Endothelial cell of umbilical vein (primary cell): Measurements from ENCODE around the gene KRT34. TPM values are rescaled to one million over a fixed set of nuclear protein-coding genes. Genes with fewer than 3 reads are reported as not detected.

Experiments used
- BruUV-seq: library from RNA; stranded (reverse); fragments of 400-500 nt; replicated peaks from 2 replicates; lab custom pipeline; 2021; lab: Mats Ljungman, UMichigan
- CTCF ChIA-PET: fragments of 300-600, 350-600 bp; sonication (Branson Sonifier 250); formaldehyde crosslinking; loops from one replicate; lab custom pipeline; 2021; ENCODE audit warnings: antibody characterized with exemption, inconsistent platforms; lab: Charles Lee
- POLR2A ChIA-PET: fragments of 300-600, 350-600 bp; sonication (Branson Sonifier 250); formaldehyde crosslinking; loops from one replicate; lab custom pipeline; 2021; ENCODE audit warnings: antibody characterized with exemption, inconsistent platforms; lab: Charles Lee
- DNase-seq: peaks from one replicate; pipeline ENCODE4 v3.0.0-alpha.2; 2011; ENCODE audit warnings: low read depth, low spot score
- FAIRE-seq: peaks from 2 replicates; lab custom pipeline; 2011; peaks lifted over from hg19 to GRCh38; lab: Jason Lieb, UNC
- H2AFZ ChIP-seq: 2 replicates; pipeline ENCODE4 v1.6.0; 2012; ENCODE audit warnings: low read depth, low read length, control low read depth, inconsistent platforms
- H3K27ac ChIP-seq: 2 replicates; pipeline ENCODE4 v1.5.1; 2011; ENCODE audit warnings: low read depth, mild to moderate bottlenecking, control low read depth, low read length, moderate library complexity; ENCODE audit not compliant: insufficient read depth
- H3K27me3 ChIP-seq, 2 experiments: 2 replicates each; pipeline versions ENCODE4 v1.6.0 to v1.6.1; 2011; ENCODE audit warnings: low read length in 2 of 2, mixed read lengths in 1 of 2; ENCODE audit not compliant: control insufficient read depth in 2 of 2, insufficient read depth in 2 of 2
- H3K36me3 ChIP-seq, 2 experiments: 2 replicates in 1 of 2; 3 replicates in 1 of 2; pipeline ENCODE4 v1.5.1; 2011; ENCODE audit warnings: low read length in 2 of 2, mild to moderate bottlenecking in 1 of 2, moderate library complexity in 1 of 2; ENCODE audit not compliant: control insufficient read depth in 2 of 2, insufficient read depth in 2 of 2; ENCODE audit errors: extremely low read depth in 1 of 2
- H3K4me1 ChIP-seq: 3 replicates; pipeline ENCODE4 v1.5.1; 2011; ENCODE audit warnings: mild to moderate bottlenecking, low read length; ENCODE audit not compliant: control insufficient read depth, insufficient read depth; ENCODE audit errors: extremely low read depth
- H3K4me2 ChIP-seq: 2 replicates; pipeline ENCODE4 v1.6.1; 2011; ENCODE audit warnings: low read length, control low read depth, mixed read lengths; ENCODE audit not compliant: insufficient read depth
- H3K4me3 ChIP-seq, 3 experiments: fragments of 200-600 bp in 1 of 3; sonication (generic), shearing (Covaris generic) in 1 of 3; replicated peaks in 1 of 3; 2 replicates each; pipeline ENCODE4 v1.5.1; 2011 to 2016; ENCODE audit warnings: control low read depth in 3 of 3, low read length in 3 of 3, mild to moderate bottlenecking in 2 of 3, inconsistent platforms in 1 of 3, low read depth in 1 of 3, moderate library complexity in 1 of 3; ENCODE audit not compliant: insufficient read depth in 1 of 3
- H3K79me2 ChIP-seq: 2 replicates; pipeline ENCODE4 v1.6.0; 2012; ENCODE audit warnings: low read length, inconsistent platforms; ENCODE audit not compliant: control insufficient read depth, insufficient read depth
- H3K9ac ChIP-seq: replicated peaks from 2 replicates; pipeline ENCODE3; 2011; ENCODE audit warnings: low read length, control low read depth; ENCODE audit not compliant: insufficient read depth; ENCODE audit errors: extremely low read depth
- H3K9me1 ChIP-seq: replicated peaks from 3 replicates; pipeline ENCODE4 v1.6.0; 2011; ENCODE audit warnings: mild to moderate bottlenecking, low read length; ENCODE audit not compliant: control insufficient read depth, insufficient read depth; ENCODE audit errors: extremely low read depth
- H3K9me3 ChIP-seq: replicated peaks from 2 replicates; pipeline ENCODE4 v1.5.1; 2012; ENCODE audit warnings: low read length, inconsistent platforms; ENCODE audit not compliant: control insufficient read depth, insufficient read depth
- H4K20me1 ChIP-seq: replicated peaks from 2 replicates; pipeline ENCODE3; 2011; ENCODE audit warnings: mild to moderate bottlenecking, low read length; ENCODE audit not compliant: control insufficient read depth, insufficient read depth; ENCODE audit errors: extremely low read depth
- EZH2 ChIP-seq: IDR thresholded peaks from 2 replicates; pipeline ENCODE4 v1.6.1; 2012; ENCODE audit warnings: borderline replicate concordance, low read depth, mild to moderate bottlenecking, moderate library complexity, low read length, inconsistent platforms; ENCODE audit not compliant: severe bottlenecking
- FOS ChIP-seq: IDR thresholded peaks from 2 replicates; pipeline ENCODE4 v1.6.1; 2011; ENCODE audit warnings: mild to moderate bottlenecking, low read length, moderate library complexity, borderline replicate concordance; ENCODE audit not compliant: insufficient read depth
- GATA2 ChIP-seq: IDR thresholded peaks from 2 replicates; pipeline ENCODE4 v1.7.0; 2011; ENCODE audit warnings: low read depth, mild to moderate bottlenecking, moderate library complexity, mixed read lengths, low read length; ENCODE audit not compliant: insufficient read length, insufficient read depth
- JUN ChIP-seq: IDR thresholded peaks from 2 replicates; pipeline ENCODE4 v1.6.1; 2011; ENCODE audit warnings: borderline replicate concordance, low read depth; ENCODE audit not compliant: insufficient read length, insufficient read depth
- MAX ChIP-seq: IDR thresholded peaks from 2 replicates; pipeline ENCODE4 v1.6.1; 2011; ENCODE audit not compliant: insufficient read depth, insufficient read length
- MYC ChIP-seq: IDR thresholded peaks from one replicate; pipeline ENCODE4 v1.6.1; 2011; ENCODE audit warnings: mild to moderate bottlenecking, low read depth, low read length
- POLR2A ChIP-seq: IDR thresholded peaks from 2 replicates; pipeline ENCODE4 v1.6.1; 2012; ENCODE audit warnings: low read depth, mild to moderate bottlenecking, control low read depth, low read length
- POLR2AphosphoS5 ChIP-seq: IDR thresholded peaks from 2 replicates; pipeline ENCODE4 v1.6.1; 2012; ENCODE audit warnings: low read depth, mild to moderate bottlenecking, control low read depth, low read length, moderate library complexity; ENCODE audit not compliant: insufficient read depth
- dilution Hi-C: fragments of 300-500 bp; cut with MboI; formaldehyde crosslinking; loops from one replicate; pipeline ENCODE4 v1.15.0; 2019; ENCODE audit warnings: low sequenced_read_pairs; ENCODE audit not compliant: extremely low pct_ligation_motif_present
- intact Hi-C: fragments of 100-400 bp; cut with micrococcal nuclease; formaldehyde crosslinking; loops from one replicate; pipeline ENCODE4 v1.10.0; 2022
- polyA plus RNA-seq, 4 experiments: library from polyadenylated mRNA; depleted of rRNA in 3 of 4; stranded (reverse) in 3 of 4; unstranded in 1 of 4; fragments of >200 nt; gene quantifications; 2 replicates each; pipeline versions ENCODE4 v1.2.1 to v1.2.3, GENCODE V29; 2011 to 2012; ENCODE audit warnings: missing spikeins in 1 of 4
- total RNA-seq: library from RNA; stranded (reverse); gene quantifications from 2 replicates; pipeline ENCODE4 v1.2.3, GENCODE V29; 2021
- TF ChIP-seq, protein P1 (sequence below), 2 donors: IDR thresholded peaks; 1 replicate in 1 of 2; 2 replicates in 1 of 2; pipeline ENCODE4 v1.5.1; 2011; ENCODE audit warnings: low read length in 2 of 2, mild to moderate bottlenecking in 2 of 2, moderate library complexity in 2 of 2, control low read depth in 1 of 2, inconsistent platforms in 1 of 2, low read depth in 1 of 2; ENCODE audit not compliant: insufficient read depth in 1 of 2; ENCODE audit errors: extremely low read depth in 1 of 2

KRT34 gene
- total and polyA plus RNA-seq, 2 donors (not counting 3 experiments of a cell fraction or from before 2014, with no cell fraction given) = not detected

- Histone ChIP-seq H3K9me1 (no peaks in the 10 kb centered on the region), H2AFZ (no peak overlapping the region), H3K9me3 (no peaks in the 10 kb centered on the region), H3K4me1 (no peaks in the 10 kb centered on the region), H3K79me2 (no peaks in the 10 kb centered on the region), H4K20me1 (no peaks in the 10 kb centered on the region), H3K4me3 (no peak overlapping the region), H3K9ac (no peak overlapping the region), H3K27me3 (no peaks in the 10 kb centered on the region), H3K27ac (no peak overlapping the region), H3K36me3 (no peaks in the 10 kb centered on the region), H3K4me2 (no peak overlapping the region)
- TF ChIP-seq, protein P1, sequence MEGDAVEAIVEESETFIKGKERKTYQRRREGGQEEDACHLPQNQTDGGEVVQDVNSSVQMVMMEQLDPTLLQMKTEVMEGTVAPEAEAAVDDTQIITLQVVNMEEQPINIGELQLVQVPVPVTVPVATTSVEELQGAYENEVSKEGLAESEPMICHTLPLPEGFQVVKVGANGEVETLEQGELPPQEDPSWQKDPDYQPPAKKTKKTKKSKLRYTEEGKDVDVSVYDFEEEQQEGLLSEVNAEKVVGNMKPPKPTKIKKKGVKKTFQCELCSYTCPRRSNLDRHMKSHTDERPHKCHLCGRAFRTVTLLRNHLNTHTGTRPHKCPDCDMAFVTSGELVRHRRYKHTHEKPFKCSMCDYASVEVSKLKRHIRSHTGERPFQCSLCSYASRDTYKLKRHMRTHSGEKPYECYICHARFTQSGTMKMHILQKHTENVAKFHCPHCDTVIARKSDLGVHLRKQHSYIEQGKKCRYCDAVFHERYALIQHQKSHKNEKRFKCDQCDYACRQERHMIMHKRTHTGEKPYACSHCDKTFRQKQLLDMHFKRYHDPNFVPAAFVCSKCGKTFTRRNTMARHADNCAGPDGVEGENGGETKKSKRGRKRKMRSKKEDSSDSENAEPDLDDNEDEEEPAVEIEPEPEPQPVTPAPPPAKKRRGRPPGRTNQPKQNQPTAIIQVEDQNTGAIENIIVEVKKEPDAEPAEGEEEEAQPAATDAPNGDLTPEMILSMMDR (IDR thresholded peaks at IDR 0.05; ENCODE audit: extremely low read depth in 1 of 2, insufficient read depth in 1 of 2, low read depth in 1 of 2, low read length in 2 of 2) = no peak
- TF ChIP-seq POLR2A (no peak), EZH2 (no peak), MAX (no peak), POLR2AphosphoS5 (no peak), MYC (no peak), JUN (no peak), GATA2 (no peak), FOS (no peak)
- intact Hi-C loops = loop anchor here (10.0 kb wide), 1 partner anchor 337 kb away; no protein-coding TSS in a partner anchor
- dilution Hi-C loops = no loop called here
- POLR2A ChIA-PET = no interaction called here
- DNase-seq = no peak
- BruUV-seq = no TSS peak
- CTCF ChIA-PET = interaction anchor here (2.1 to 3.9 kb wide), 4 partner anchors 221 to 471 kb away, joined by 9 to 16 read pairs (median 11); no protein-coding TSS in a partner anchor
- FAIRE-seq = no peak
Observed at GRCh38 chr17:41328207-41328606, 53.9 kb downstream of the KRT34 start.

Other genes with a start within 250 kb of the KRT34 start
Only the 30 nearest of the 32 such genes appear.
- gene KRTAP4-5, start 232.5 kb downstream of the KRT34 start, total RNA-seq = not detected in 2 replicates
- not detected in 2 replicates for gene KRTAP4-5, start 232.5 kb downstream of the KRT34 start, polyA plus RNA-seq
- gene KRTAP4-4, start 221.6 kb downstream of the KRT34 start, total RNA-seq = not detected in 2 replicates
- gene KRTAP4-4, start 221.6 kb downstream of the KRT34 start, polyA plus RNA-seq = not detected in 2 replicates
- gene KRTAP4-3, start 214.1 kb downstream of the KRT34 start, total RNA-seq = not detected in 2 replicates
- not detected in 2 replicates for gene KRTAP4-3, start 214.1 kb downstream of the KRT34 start, polyA plus RNA-seq
- gene KRTAP4-2, start 204.1 kb downstream of the KRT34 start, total RNA-seq = not detected in 2 replicates
- gene KRTAP4-2, start 204.1 kb downstream of the KRT34 start, polyA plus RNA-seq = not detected in 2 replicates
- not detected in 2 replicates for gene KRTAP4-1, start 197.4 kb downstream of the KRT34 start, total RNA-seq
- gene KRTAP4-1, start 197.4 kb downstream of the KRT34 start, polyA plus RNA-seq = not detected in 2 replicates
- gene KRTAP9-1, start 192.4 kb downstream of the KRT34 start, total RNA-seq = not detected in 2 replicates
- gene KRTAP9-1, start 192.4 kb downstream of the KRT34 start, polyA plus RNA-seq = not detected in 2 replicates
- not detected in 2 replicates for gene KRTAP9-2, start 155.7 kb downstream of the KRT34 start, total RNA-seq
- not detected in 2 replicates for gene KRTAP9-2, start 155.7 kb downstream of the KRT34 start, polyA plus RNA-seq
- gene KRTAP9-3, start 149.9 kb downstream of the KRT34 start, total RNA-seq = not detected in 2 replicates
- gene KRTAP9-3, start 149.9 kb downstream of the KRT34 start, polyA plus RNA-seq = not detected in 2 replicates
- not detected in 2 replicates for gene KRTAP9-8, start 144.3 kb downstream of the KRT34 start, total RNA-seq
- gene KRTAP9-8, start 144.3 kb downstream of the KRT34 start, polyA plus RNA-seq = not detected in 2 replicates
- gene KRTAP9-4, start 132.6 kb downstream of the KRT34 start, total RNA-seq = not detected in 2 replicates
- not detected in 2 replicates for gene KRTAP9-4, start 132.6 kb downstream of the KRT34 start, polyA plus RNA-seq
- gene KRTAP9-9, start 126.9 kb downstream of the KRT34 start, total RNA-seq = not detected in 2 replicates
- gene KRTAP9-9, start 126.9 kb downstream of the KRT34 start, polyA plus RNA-seq = not detected in 2 replicates
- gene KRTAP9-6, start 116.9 kb downstream of the KRT34 start, total RNA-seq = not detected in 2 replicates
- not detected in 2 replicates for gene KRTAP9-6, start 116.9 kb downstream of the KRT34 start, polyA plus RNA-seq
- gene KRTAP9-7, start 106.6 kb downstream of the KRT34 start, total RNA-seq = not detected in 2 replicates
- gene KRTAP9-7, start 106.6 kb downstream of the KRT34 start, polyA plus RNA-seq = not detected in 2 replicates
- not detected in 2 replicates for gene KRTAP29-1, start 79.5 kb downstream of the KRT34 start, total RNA-seq
- not detected in 2 replicates for gene KRTAP29-1, start 79.5 kb downstream of the KRT34 start, polyA plus RNA-seq
- not detected in 2 replicates for gene KRTAP16-1, start 73.0 kb downstream of the KRT34 start, total RNA-seq
- not detected in 2 replicates for gene KRTAP16-1, start 73.0 kb downstream of the KRT34 start, polyA plus RNA-seq
- not detected in 2 replicates for gene KRTAP17-1, start 66.6 kb downstream of the KRT34 start, total RNA-seq
- not detected in 2 replicates for gene KRTAP17-1, start 66.6 kb downstream of the KRT34 start, polyA plus RNA-seq
- gene KRT33A, start 31.5 kb downstream of the KRT34 start, total RNA-seq = not detected in 2 replicates
- gene KRT33A, start 31.5 kb downstream of the KRT34 start, polyA plus RNA-seq = not detected in 2 replicates
- gene KRT33B, start 12.5 kb downstream of the KRT34 start, total RNA-seq = not detected in 2 replicates
- not detected in 2 replicates for gene KRT33B, start 12.5 kb downstream of the KRT34 start, polyA plus RNA-seq
- not detected in 2 replicates for gene KRT31, start 15.3 kb upstream of the KRT34 start, total RNA-seq
- not detected in 2 replicates for gene KRT31, start 15.3 kb upstream of the KRT34 start, polyA plus RNA-seq
- gene KRT37, start 42.3 kb upstream of the KRT34 start, total RNA-seq = not detected in 2 replicates
- not detected in 2 replicates for gene KRT37, start 42.3 kb upstream of the KRT34 start, polyA plus RNA-seq
- gene KRT38, start 58.7 kb upstream of the KRT34 start, total RNA-seq = not detected in 2 replicates
- not detected in 2 replicates for gene KRT38, start 58.7 kb upstream of the KRT34 start, polyA plus RNA-seq
- not detected in 2 replicates for gene KRT32, start 85.1 kb upstream of the KRT34 start, total RNA-seq
- gene KRT32, start 85.1 kb upstream of the KRT34 start, polyA plus RNA-seq = not detected in 2 replicates
- gene KRT35, start 98.8 kb upstream of the KRT34 start, total RNA-seq = not detected in 2 replicates
- 0.08 TPM in 1 of 2 replicates, not detected in the other for gene KRT35, start 98.8 kb upstream of the KRT34 start, polyA plus RNA-seq
- not detected in 2 replicates for gene KRT36, start 107.6 kb upstream of the KRT34 start, total RNA-seq
- gene KRT36, start 107.6 kb upstream of the KRT34 start, polyA plus RNA-seq = 0.04 and 0.11 TPM in 2 replicates
- not detected in 2 replicates for gene KRT13, start 123.3 kb upstream of the KRT34 start, total RNA-seq
- gene KRT13, start 123.3 kb upstream of the KRT34 start, polyA plus RNA-seq = not detected in 2 replicates
- gene KRT15, start 136.6 kb upstream of the KRT34 start, total RNA-seq = 2.8 TPM in 2 replicates
- gene KRT15, start 136.6 kb upstream of the KRT34 start, polyA plus RNA-seq = 0.68 and 0.83 TPM in 2 replicates
- gene KRT19, start 146.0 kb upstream of the KRT34 start, total RNA-seq = 14.9 and 23.3 TPM in 2 replicates
- 12.9 and 20.1 TPM in 2 replicates for gene KRT19, start 146.0 kb upstream of the KRT34 start, polyA plus RNA-seq
- not detected in 2 replicates for gene KRT9, start 189.8 kb upstream of the KRT34 start, total RNA-seq
- gene KRT9, start 189.8 kb upstream of the KRT34 start, polyA plus RNA-seq = not detected in 2 replicates
- 0.18 and 0.66 TPM in 2 replicates for gene KRT14, start 204.6 kb upstream of the KRT34 start, total RNA-seq
- 0.11 and 0.12 TPM in 2 replicates for gene KRT14, start 204.6 kb upstream of the KRT34 start, polyA plus RNA-seq
- not detected in 2 replicates for gene KRT16, start 230.5 kb upstream of the KRT34 start, total RNA-seq
- not detected in 2 replicates for gene KRT16, start 230.5 kb upstream of the KRT34 start, polyA plus RNA-seq